Gastroesophageal sphincter (tissue), 3 donors: ENCODE data around the gene CYRIA.

ENCODE experiments used
- EP300 ChIP-seq: sonication (generic); formaldehyde crosslinking; IDR thresholded peaks from one replicate; pipeline ENCODE4 v1.6.1; 2017; ENCODE audit warnings: antibody characterized with exemption, mild to moderate bottlenecking
- POLR2A ChIP-seq, 2 donors: fragments of 450-650 bp; IDR thresholded peaks; one replicate each; pipeline ENCODE4 v1.6.1; 2017; ENCODE audit warnings: antibody characterized with exemption in 2 of 2, mild to moderate bottlenecking in 2 of 2, moderate library complexity in 1 of 2
- TF ChIP-seq, protein P1 (sequence below), 4 experiments: fragments of 200-600 bp in 2 of 4; fragments of 450-650 bp in 2 of 4; sonication (generic) in 1 of 4; IDR thresholded peaks; one replicate each; pipeline ENCODE4 v1.5.1; 2017 to 2019; ENCODE audit warnings: antibody characterized with exemption in 4 of 4, mild to moderate bottlenecking in 2 of 4, moderate library complexity in 2 of 4

DNA sequence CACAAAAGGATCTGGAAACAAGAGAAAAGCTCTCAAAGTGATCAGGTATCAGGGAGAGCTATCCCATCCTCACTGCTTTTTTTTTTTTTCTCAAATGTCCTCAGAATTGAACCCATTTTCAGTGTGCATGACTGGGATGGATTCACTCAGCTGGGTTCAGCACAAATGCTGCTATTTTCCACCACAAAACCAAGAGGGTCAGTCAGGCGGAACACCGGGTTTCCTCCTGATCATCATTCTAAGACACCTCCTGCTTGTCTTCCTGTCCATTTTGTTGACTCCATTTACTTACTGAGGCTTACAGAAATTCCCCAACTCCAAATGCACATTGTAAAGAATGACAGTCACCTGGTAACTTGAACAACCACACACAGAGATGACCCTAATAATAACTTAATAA is 39.9 kb downstream of the CYRIA start:
- TF ChIP-seq, protein P1, sequence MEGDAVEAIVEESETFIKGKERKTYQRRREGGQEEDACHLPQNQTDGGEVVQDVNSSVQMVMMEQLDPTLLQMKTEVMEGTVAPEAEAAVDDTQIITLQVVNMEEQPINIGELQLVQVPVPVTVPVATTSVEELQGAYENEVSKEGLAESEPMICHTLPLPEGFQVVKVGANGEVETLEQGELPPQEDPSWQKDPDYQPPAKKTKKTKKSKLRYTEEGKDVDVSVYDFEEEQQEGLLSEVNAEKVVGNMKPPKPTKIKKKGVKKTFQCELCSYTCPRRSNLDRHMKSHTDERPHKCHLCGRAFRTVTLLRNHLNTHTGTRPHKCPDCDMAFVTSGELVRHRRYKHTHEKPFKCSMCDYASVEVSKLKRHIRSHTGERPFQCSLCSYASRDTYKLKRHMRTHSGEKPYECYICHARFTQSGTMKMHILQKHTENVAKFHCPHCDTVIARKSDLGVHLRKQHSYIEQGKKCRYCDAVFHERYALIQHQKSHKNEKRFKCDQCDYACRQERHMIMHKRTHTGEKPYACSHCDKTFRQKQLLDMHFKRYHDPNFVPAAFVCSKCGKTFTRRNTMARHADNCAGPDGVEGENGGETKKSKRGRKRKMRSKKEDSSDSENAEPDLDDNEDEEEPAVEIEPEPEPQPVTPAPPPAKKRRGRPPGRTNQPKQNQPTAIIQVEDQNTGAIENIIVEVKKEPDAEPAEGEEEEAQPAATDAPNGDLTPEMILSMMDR (IDR thresholded peaks at IDR 0.05): no peak
- TF ChIP-seq EP300: no peak
- no peak for TF ChIP-seq POLR2A (IDR thresholded peaks at IDR 0.05)
